ENCODE data around the gene CPT1B.

The CPT1B gene

DNA sequence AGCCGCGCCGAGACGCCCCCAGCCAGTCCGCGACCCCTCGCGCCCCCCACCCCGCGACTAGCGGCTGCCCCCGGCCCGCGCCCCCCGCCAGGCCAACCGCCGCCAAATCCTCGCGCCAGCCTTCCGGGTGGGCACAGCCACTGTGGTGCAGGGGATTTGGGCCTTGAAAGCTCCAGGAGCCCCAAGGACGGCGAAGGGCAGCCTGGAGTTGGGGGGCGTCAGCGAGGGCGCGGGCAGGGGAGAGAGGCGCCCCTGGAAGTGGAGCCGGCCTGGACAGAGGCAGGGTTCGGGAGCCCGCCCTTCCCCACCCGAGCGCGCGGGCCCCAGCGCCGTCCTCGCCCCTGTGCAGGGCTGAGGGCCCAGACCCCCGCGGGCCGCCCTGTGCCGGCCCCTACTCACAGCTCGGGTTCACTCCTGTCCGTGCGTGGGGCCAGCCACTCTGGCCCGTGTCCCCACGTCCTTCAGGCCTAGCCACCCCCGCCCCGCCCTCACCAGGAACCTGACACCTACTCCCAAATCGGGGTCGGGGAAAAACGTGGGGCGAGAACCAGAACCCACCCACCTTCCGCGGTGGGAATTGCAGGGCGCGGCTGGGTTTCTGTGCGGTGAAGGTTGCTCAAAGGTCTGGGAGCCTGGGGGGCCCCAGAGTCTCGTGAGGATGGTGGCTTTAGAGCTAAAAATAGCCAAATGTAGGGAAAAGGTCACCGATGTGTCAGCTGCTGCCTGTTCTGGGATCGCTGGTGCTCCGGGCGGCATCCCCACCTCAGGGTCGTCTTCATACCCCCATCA is at the start of gene CPT1B:
TSS of gene CPT1B (minus strand) at position 441 of the 789 bp plus-strand sequence. CDS start 512 bp downstream, outside the sequence.
- no peak for TF ChIP-seq GATA3 (IDR thresholded peaks at IDR 0.05; ENCODE audit: low read depth, low read length)
- no peak for TF ChIP-seq GATA2 (IDR thresholded peaks at IDR 0.05; ENCODE audit: low read depth, low read length)

GRCh38 chr22:50626850-50627641 is 48.8 kb upstream of the CPT1B start:
- no peak for TF ChIP-seq GATA2 (IDR thresholded peaks at IDR 0.05; ENCODE audit: low read depth, low read length)

GRCh38 chr22:50626314-50626849 is 48.2 kb upstream of the CPT1B start:
- TF ChIP-seq GATA2 (IDR thresholded peaks at IDR 0.05; ENCODE audit: low read depth, low read length), result no peak
- no peak for TF ChIP-seq GATA3 (IDR thresholded peaks at IDR 0.05; ENCODE audit: low read depth, low read length)

DNA sequence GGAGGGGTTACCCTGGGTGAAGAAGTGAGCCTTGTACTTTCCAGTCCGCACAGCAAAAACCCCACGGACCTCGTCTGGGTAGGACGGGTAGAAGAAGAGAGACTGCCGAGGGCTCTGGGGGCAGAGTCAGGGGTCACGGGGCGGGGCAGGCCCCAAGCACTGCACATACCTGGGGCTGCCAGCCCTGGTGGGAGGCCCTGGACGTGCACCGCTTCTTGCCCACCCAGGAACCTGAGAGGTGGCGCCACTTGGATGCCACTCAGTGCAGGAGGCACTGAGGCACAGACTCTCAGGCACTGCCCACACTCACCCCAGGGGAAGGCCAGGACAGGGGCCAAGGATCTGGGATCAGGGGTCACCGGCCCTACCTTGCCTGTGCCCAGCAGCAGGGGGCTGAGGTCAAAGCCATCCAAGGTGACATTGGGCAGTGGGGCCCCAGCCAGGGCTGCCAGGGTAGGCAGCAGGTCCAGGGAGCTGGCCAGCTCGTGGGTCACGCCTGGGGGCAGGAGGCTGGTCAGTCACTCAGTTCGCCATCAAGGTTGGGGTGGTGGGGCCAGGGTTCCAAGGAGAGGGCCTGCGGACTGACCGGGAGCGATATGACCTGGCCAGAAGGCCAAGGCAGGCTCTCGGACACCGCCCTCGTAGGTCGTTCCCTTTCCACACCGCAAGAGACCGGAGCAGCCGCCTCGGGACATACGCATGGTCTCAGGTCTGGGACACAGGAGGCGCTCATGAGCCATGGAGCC is 47.5 kb upstream of the CPT1B start:
- TF ChIP-seq GATA3 (IDR thresholded peaks at IDR 0.05; ENCODE audit: low read depth, low read length), result no peak
- no peak for TF ChIP-seq GATA2 (IDR thresholded peaks at IDR 0.05; ENCODE audit: low read depth, low read length)

DNA sequence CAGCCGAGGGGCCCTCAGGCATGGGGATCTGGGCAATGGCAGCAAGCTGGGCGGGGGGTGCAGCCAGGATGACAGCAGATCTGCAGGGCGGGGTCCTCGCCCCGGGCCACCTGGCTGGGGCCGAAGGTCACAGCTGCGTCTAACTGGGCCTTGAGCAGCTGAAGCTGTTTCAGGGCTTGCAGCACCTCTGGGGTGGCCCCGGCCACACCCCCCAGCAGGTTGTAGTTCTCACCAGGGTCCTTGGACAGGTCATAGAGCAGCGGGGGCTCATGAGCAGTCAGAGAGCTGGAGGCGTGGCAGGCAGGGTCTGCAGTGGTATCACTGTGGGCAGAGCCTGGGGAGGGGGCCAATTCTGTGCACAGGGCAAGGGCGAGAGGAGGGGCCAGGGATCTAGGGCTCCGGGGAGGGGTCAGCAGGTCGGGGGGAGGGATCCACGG is 46.9 kb upstream of the CPT1B start:
- TF ChIP-seq GATA2 (IDR thresholded peaks at IDR 0.05; ENCODE audit: low read depth, low read length), result no peak
- no peak for TF ChIP-seq GATA3 (IDR thresholded peaks at IDR 0.05; ENCODE audit: low read depth, low read length)

DNA sequence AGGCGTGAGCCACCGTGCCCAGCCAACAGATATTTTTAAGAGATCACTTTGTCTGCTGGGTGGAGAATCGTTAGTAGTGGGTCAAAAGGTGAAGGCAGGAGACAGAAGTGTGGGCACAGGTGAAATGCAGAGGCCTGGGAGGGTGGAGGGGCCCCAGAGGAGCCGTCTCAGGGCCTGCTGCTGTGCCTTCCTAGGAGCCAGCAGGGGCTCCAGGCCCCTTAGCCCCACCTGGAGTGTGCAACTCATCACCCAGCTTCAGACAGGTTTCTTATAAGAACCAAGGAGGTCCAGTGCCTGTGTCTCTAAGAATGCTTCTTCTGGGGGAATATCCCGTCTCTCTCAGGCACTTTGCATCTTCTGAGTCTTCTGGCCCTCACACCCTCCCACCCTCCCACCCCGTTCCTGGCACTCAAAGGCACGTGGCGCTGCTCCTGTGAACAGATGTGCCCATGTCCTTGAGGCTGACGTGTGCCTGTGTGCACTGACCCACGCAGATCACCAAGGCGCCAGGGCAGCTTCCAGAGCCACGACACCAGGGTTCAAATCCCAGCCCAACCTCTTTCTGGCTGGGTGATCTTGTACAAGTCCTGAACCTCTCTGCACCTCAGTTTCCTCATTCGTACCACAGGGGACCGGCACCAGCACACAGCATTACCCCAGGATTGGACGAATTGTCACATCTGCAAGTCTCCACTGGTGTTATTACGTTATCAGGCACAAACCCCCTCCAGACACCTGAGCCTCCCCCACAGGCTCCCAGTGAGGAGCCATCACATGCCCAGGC is 46.3 kb upstream of the CPT1B start:
- TF ChIP-seq GATA2 (IDR thresholded peaks at IDR 0.05; ENCODE audit: low read depth, low read length), result no peak
- no peak for TF ChIP-seq GATA3 (IDR thresholded peaks at IDR 0.05; ENCODE audit: low read depth, low read length)

DNA sequence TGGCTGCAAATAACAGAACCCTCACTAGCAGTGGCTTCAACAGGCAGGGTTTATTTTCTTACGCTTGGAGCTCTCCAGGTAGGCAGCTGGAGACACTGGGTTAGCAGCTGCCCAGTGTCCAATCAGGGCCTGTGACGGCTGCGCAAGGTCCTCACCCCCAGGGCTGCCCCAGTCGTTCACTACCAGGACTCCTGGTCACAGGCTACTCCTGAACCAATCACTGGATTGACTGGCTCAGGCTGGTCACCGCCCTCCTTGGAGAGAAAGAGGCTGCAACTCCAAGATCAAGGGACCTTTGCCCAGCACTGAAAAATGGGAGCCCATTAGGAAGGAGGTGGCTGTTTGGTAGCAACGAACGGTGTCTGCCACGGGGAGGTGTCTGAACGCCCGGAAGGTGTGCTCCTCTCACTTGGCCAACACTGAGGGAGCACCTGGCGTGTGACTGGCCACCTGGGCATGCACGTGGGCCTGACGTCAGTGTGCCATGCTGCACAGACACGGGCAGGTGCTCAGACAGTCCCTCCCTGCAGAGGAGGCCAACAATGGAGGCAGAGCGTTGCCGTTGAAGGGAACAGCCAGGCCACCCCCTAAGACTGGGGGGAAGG is 44.6 kb upstream of the CPT1B start:
- TF ChIP-seq GATA2 (IDR thresholded peaks at IDR 0.05; ENCODE audit: low read depth, low read length) (no peak), GATA3 (IDR thresholded peaks at IDR 0.05; ENCODE audit: low read depth, low read length) (no peak)

GRCh38 chr22:50621948-50622722 is 43.9 kb upstream of the CPT1B start:
- TF ChIP-seq GATA2 (IDR thresholded peaks at IDR 0.05; ENCODE audit: low read depth, low read length) (no peak), GATA3 (IDR thresholded peaks at IDR 0.05; ENCODE audit: low read depth, low read length) (no peak)

DNA sequence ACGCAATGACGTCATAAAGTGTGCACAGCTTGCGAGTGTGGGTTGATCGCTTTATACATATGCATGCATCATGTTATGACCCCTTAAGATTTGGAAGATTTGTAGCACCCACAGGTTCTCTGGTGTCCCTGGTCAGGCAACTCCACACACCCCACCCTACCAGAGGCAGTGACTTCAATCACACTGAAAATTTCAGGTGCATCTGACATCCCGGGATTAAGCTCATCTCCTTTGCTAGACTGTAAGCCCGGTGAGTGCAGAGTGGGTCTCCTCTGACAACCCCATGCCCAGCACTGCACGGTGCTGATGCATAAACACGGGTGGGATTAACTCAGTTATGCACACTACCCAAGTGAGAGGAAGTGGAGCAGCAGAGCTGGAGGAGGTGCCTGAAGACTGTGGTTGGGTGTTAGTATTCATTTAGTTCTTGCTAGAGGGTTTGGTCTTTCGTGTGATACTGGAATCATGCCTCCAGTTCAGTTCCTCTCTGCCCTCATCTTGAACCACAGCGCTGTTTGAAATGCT is 43.2 kb upstream of the CPT1B start:
- TF ChIP-seq GATA3 (IDR thresholded peaks at IDR 0.05; ENCODE audit: low read depth, low read length) (no peak), GATA2 (IDR thresholded peaks at IDR 0.05; ENCODE audit: low read depth, low read length) (no peak)

GRCh38 chr22:50620593-50621355 is 42.5 kb upstream of the CPT1B start:
- TF ChIP-seq GATA2 (IDR thresholded peaks at IDR 0.05; ENCODE audit: low read depth, low read length) (no peak), GATA3 (IDR thresholded peaks at IDR 0.05; ENCODE audit: low read depth, low read length) (no peak)

DNA sequence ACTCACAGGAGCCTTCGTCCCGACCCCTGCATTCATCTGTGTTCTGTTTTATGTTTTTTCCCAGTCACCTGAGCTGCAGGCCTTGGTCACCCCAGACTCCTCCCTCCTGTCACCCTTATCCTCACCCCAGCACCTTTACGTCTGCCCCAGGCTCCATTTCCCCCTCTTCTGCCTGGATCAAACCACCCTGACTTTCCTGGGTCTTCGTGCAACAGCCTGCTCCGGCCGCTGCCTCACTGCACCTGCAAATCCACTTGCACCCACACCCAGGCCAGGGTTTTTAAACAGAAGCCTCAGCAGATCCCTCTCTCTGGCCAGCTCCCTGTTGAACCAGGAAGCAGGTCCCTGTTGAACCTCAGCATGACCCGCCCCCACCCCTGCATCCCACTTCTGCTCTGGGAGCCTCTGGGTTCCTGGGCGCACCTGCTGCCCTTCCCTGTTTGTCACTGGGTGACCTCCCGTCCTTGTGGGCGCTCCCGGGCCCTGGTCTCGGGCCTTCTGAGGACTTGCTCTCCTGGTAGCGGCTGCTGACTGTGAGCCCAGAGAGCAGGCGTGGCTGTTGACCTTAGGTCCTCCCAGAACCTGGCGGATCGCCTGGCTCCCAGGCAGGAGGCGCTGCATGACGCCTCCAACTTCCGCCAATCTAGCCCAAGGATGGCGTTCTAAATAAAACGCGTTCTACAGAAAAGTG is 35.2 kb upstream of the CPT1B start:
- TF ChIP-seq GATA2 (IDR thresholded peaks at IDR 0.05; ENCODE audit: low read depth, low read length) (no peak), GATA3 (IDR thresholded peaks at IDR 0.05; ENCODE audit: low read depth, low read length) (no peak)

Measured in SH-SY5Y (cell line).